ENCODE measurements around the gene DRC7.

DNA sequence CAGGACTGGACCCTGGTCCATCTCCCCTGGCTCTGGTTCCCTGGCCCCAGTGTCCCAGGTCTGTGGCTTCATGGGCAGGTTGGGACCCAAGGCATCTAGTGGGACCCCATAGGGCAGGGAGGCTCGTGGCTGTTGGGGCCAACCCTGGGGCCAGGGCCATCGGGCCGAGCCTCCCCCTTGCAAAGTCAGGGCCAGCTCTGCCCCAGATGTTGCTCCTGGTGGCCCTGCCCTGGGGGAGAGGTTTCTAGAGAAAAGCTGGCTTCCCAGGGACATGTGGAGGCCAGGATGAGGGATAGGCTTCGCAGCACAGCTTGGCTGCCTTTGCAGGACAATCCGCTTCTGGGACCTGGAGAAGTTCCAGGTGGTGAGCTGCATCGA, 57.6 kb downstream of the DRC7 start:
- TF ChIP-seq CTCF (IDR thresholded peaks at IDR 0.05; ENCODE audit: poor library complexity, severe bottlenecking) (no peak), EZH2 (IDR thresholded peaks at IDR 0.05; ENCODE audit: borderline replicate concordance, insufficient read depth, low read length, poor library complexity, severe bottlenecking) (no peak), POLR2AphosphoS5 (IDR thresholded peaks at IDR 0.05) (no peak), EP300 (conservative IDR thresholded peaks at IDR 0.05; ENCODE audit: poor library complexity, severe bottlenecking) (no peak), TAF1 (IDR thresholded peaks at IDR 0.05; ENCODE audit: low read depth) (no peak), SMC3 (conservative IDR thresholded peaks at IDR 0.05; ENCODE audit: poor library complexity) (no peak)
- TF ChIP-seq, protein P1, sequence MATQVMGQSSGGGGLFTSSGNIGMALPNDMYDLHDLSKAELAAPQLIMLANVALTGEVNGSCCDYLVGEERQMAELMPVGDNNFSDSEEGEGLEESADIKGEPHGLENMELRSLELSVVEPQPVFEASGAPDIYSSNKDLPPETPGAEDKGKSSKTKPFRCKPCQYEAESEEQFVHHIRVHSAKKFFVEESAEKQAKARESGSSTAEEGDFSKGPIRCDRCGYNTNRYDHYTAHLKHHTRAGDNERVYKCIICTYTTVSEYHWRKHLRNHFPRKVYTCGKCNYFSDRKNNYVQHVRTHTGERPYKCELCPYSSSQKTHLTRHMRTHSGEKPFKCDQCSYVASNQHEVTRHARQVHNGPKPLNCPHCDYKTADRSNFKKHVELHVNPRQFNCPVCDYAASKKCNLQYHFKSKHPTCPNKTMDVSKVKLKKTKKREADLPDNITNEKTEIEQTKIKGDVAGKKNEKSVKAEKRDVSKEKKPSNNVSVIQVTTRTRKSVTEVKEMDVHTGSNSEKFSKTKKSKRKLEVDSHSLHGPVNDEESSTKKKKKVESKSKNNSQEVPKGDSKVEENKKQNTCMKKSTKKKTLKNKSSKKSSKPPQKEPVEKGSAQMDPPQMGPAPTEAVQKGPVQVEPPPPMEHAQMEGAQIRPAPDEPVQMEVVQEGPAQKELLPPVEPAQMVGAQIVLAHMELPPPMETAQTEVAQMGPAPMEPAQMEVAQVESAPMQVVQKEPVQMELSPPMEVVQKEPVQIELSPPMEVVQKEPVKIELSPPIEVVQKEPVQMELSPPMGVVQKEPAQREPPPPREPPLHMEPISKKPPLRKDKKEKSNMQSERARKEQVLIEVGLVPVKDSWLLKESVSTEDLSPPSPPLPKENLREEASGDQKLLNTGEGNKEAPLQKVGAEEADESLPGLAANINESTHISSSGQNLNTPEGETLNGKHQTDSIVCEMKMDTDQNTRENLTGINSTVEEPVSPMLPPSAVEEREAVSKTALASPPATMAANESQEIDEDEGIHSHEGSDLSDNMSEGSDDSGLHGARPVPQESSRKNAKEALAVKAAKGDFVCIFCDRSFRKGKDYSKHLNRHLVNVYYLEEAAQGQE (IDR thresholded peaks at IDR 0.05; ENCODE audit: borderline replicate concordance) = no peak

Data from neural cell (in vitro differentiated cells).